B cell (primary cell): Measurements from ENCODE around the gene ALKBH7. TPM values are rescaled to one million over a fixed set of nuclear protein-coding genes. Genes with fewer than 3 reads are reported as not detected.
"Not testable (repeated sequence)": the region's sequence is repeated elsewhere in the genome, so short reads cannot be mapped to it uniquely, and the experiment has no call there.

Experiments
- ATAC-seq: fragments of 200-7000 bp; cut with Tn5 transposase; one replicate; pipeline ENCODE4 v1.10.0; 2021; ENCODE audit warnings: low read depth, mild to moderate bottlenecking, moderate number of reproducible peaks, moderate library complexity
- CTCF ChIA-PET: fragments of 350-600 bp; sonication (Branson Sonifier 250); formaldehyde crosslinking; loops from one replicate; lab custom pipeline; 2021; ENCODE audit warnings: antibody characterized with exemption, inconsistent platforms; lab: Charles Lee
- POLR2A ChIA-PET: fragments of 350-600 bp; sonication (Branson Sonifier 250); formaldehyde crosslinking; loops from one replicate; lab custom pipeline; 2021; ENCODE audit warnings: antibody characterized with exemption; lab: Charles Lee
- DNase-seq: peaks from one replicate; pipeline ENCODE4 v3.0.0; 2013
- H2AFZ ChIP-seq: 2 replicates; pipeline ENCODE4 v1.6.1; 2012; ENCODE audit warnings: mild to moderate bottlenecking, low read depth, low read length; ENCODE audit not compliant: insufficient read depth, poor library complexity, severe bottlenecking
- H3K27ac ChIP-seq, 2 donors: 1 replicate in 1 of 2; 2 replicates in 1 of 2; pipeline ENCODE4 v1.5.1; 2012 to 2013; ENCODE audit warnings: low read length in 2 of 2, mild to moderate bottlenecking in 2 of 2, moderate library complexity in 1 of 2
- H3K27me3 ChIP-seq, 4 experiments: fragments of 200-600 bp in 1 of 4; sonication (generic) in 1 of 4; replicated peaks in 1 of 4; 1 replicate in 2 of 4; 2 replicates in 2 of 4; pipeline versions ENCODE4 v1.6.1 to v1.7.0; 2013 to 2016; ENCODE audit warnings: low read length in 3 of 4, mild to moderate bottlenecking in 2 of 4, mixed read lengths in 1 of 4, moderate library complexity in 1 of 4; ENCODE audit not compliant: insufficient read depth in 4 of 4, control insufficient read depth in 3 of 4; ENCODE audit errors: control extremely low read depth in 1 of 4
- H3K36me3 ChIP-seq, 2 experiments: replicated peaks in 1 of 2; 1 replicate in 1 of 2; 2 replicates in 1 of 2; pipeline versions ENCODE4 v1.6.1 to v1.7.1; 2013; ENCODE audit warnings: low read length in 1 of 2; ENCODE audit not compliant: insufficient read depth in 2 of 2, control insufficient read depth in 1 of 2; ENCODE audit errors: control extremely low read depth in 1 of 2, extremely low read depth in 1 of 2
- H3K4me1 ChIP-seq, 2 donors: fragments of 200-600 bp in 1 of 2; sonication (generic) in 1 of 2; 1 replicate in 1 of 2; 2 replicates in 1 of 2; pipeline versions ENCODE4 v1.5.1 to v1.6.1; 2013 to 2017; ENCODE audit warnings: low read length in 2 of 2; ENCODE audit not compliant: control insufficient read depth in 2 of 2, insufficient read depth in 2 of 2
- H3K4me2 ChIP-seq: replicated peaks from 2 replicates; pipeline ENCODE3; 2012; ENCODE audit warnings: mild to moderate bottlenecking, low read depth, low read length; ENCODE audit not compliant: poor library complexity, severe bottlenecking
- H3K4me3 ChIP-seq, 5 experiments: fragments of 200-600 bp in 1 of 5; sonication (generic) in 1 of 5; 1 replicate in 3 of 5; 2 replicates in 2 of 5; pipeline versions ENCODE4 v1.5.1 to v1.7.0; 2011 to 2016; ENCODE audit warnings: low read length in 4 of 5, mild to moderate bottlenecking in 4 of 5, low read depth in 2 of 5, control low read depth in 1 of 5, moderate library complexity in 1 of 5; ENCODE audit not compliant: insufficient read depth in 1 of 5; ENCODE audit errors: control extremely low read depth in 1 of 5, extremely low read depth in 1 of 5
- H3K79me2 ChIP-seq: fragments of 200-600 bp; sonication (generic); one replicate; pipeline ENCODE4 v1.6.0; 2016; ENCODE audit warnings: low read length; ENCODE audit not compliant: control insufficient read depth, insufficient read depth
- H3K9ac ChIP-seq: fragments of 200-600 bp; sonication (generic); 2 replicates; pipeline ENCODE4 v1.6.1; 2017; ENCODE audit warnings: mild to moderate bottlenecking, low read length, moderate library complexity
- H3K9me3 ChIP-seq, 3 donors: one replicate each; pipeline versions ENCODE4 v1.6.1 to v1.7.1; 2013; ENCODE audit warnings: low read length in 2 of 3; ENCODE audit not compliant: control insufficient read depth in 2 of 3, insufficient read depth in 1 of 3; ENCODE audit errors: control extremely low read depth in 1 of 3
- H4K20me1 ChIP-seq: 2 replicates; pipeline ENCODE4 v1.6.0; 2012; ENCODE audit warnings: mild to moderate bottlenecking, low read length; ENCODE audit not compliant: insufficient read depth, control insufficient read depth, poor library complexity, severe bottlenecking
- H3K27ac Mint-ChIP-seq: one replicate; pipeline ENCODE4 v1.8.0; 2021; ENCODE audit warnings: mixed read lengths
- H3K27me3 Mint-ChIP-seq: one replicate; pipeline ENCODE4 v1.8.0; 2021; ENCODE audit warnings: mixed read lengths
- H3K4me1 Mint-ChIP-seq: one replicate; pipeline ENCODE4 v1.8.0; 2021; ENCODE audit warnings: mixed read lengths
- H3K4me3 Mint-ChIP-seq: one replicate; pipeline ENCODE4 v1.8.0; 2021; ENCODE audit warnings: mixed read lengths
- H3K9me3 Mint-ChIP-seq: one replicate; pipeline ENCODE4 v1.8.0; 2022; ENCODE audit warnings: mixed read lengths; ENCODE audit not compliant: insufficient read depth
- CTCF ChIP-seq: fragments of 200-600 bp; IDR thresholded peaks from one replicate; pipeline ENCODE4 v1.8.0; 2022; ENCODE audit warnings: antibody characterized with exemption, mild to moderate bottlenecking
- EZH2 ChIP-seq: IDR thresholded peaks from 2 replicates; pipeline ENCODE4 v1.6.1; 2012; ENCODE audit warnings: borderline replicate concordance, low read depth, mild to moderate bottlenecking, moderate library complexity, low read length; ENCODE audit not compliant: insufficient read depth, poor library complexity, severe bottlenecking
- WGBS: methylation state at CpG from one replicate; pipeline ENCODE4 v1.1.5; 2013; ENCODE audit warnings: missing lambda C conversion rate; ENCODE audit not compliant: insufficient coverage; 5-methylcytosine and 5-hydroxymethylcytosine counted together
- intact Hi-C: fragments of 100-400 bp; cut with micrococcal nuclease; formaldehyde crosslinking; loops from one replicate; pipeline ENCODE4 v1.10.0; 2022
- polyA plus RNA-seq: library from polyadenylated mRNA; depleted of rRNA; stranded (reverse); fragments of >200 nt; gene quantifications from 2 replicates; pipeline ENCODE4 v1.2.3, GENCODE V29; 2012
- total RNA-seq, 2 donors: library from RNA; stranded (reverse); fragments of 120-200 nt in 1 of 2; gene quantifications; 1 replicate in 1 of 2; 2 replicates in 1 of 2; pipeline versions ENCODE4 v1.2.3 to v1.2.4, GENCODE V29; 2013 to 2022

Gene ALKBH7
- total and polyA plus RNA-seq, 2 donors (not counting 1 experiment from before 2014, with no cell fraction given): 36.4 to 67.0 TPM

- DNase-seq (no peak), ATAC-seq (no peak)
- TF ChIP-seq CTCF (no peak), EZH2 (no peak)
- Mint-ChIP-seq H3K27me3 (no peaks in the 10 kb centered on the region), H3K4me3 (peak overlapping the region; percentile 66), H3K4me1 (peaks cover 26% of the 10 kb centered on the region), H3K9me3 (no peaks in the 10 kb centered on the region), H3K27ac (peak overlapping the region; percentile 46)
- Histone ChIP-seq H3K27me3 (no peaks in the 10 kb centered on the region), H3K4me1 (peaks cover 15 to 16% of the 10 kb centered on the region in 2 donors), H3K36me3 (peaks cover 1 to 2% of the 10 kb centered on the region in 2 experiments), H4K20me1 (no peaks in the 10 kb centered on the region), H3K4me3 (no peak overlapping the region), H3K9ac (no peak overlapping the region), H3K9me3 (no peaks in the 10 kb centered on the region), H2AFZ (no peak overlapping the region), H3K27ac (no peak overlapping the region), H3K79me2 (peaks cover 16% of the 10 kb centered on the region), H3K4me2 (no peak overlapping the region)
- 100% methylated on average over 3 of the region's 3 CpGs for WGBS
- ChIA-PET CTCF (interaction anchor here (0.8 kb wide), 1 partner anchor 22 kb away, joined by 3 read pairs; no protein-coding TSS in a partner anchor), POLR2A (interaction anchor here (0.7 kb wide), 1 partner anchor 1970 kb away, joined by 3 read pairs; no protein-coding TSS in a partner anchor)
- intact Hi-C loops: no loop called here
Measured at GRCh38 chr19:6394831-6395230, 22.2 kb downstream of the ALKBH7 start.

GRCh38 chr19:6396305-6396704, 23.7 kb downstream of the ALKBH7 start:
- Histone ChIP-seq H3K9me3 (no peaks in the 10 kb centered on the region), H3K79me2 (peaks cover 16% of the 10 kb centered on the region), H3K27me3 (no peaks in the 10 kb centered on the region), H3K36me3 (no peaks in the 10 kb centered on the region), H3K4me3 (no peak overlapping the region), H3K9ac (no peak overlapping the region), H4K20me1 (no peaks in the 10 kb centered on the region), H3K27ac (no peak overlapping the region), H3K4me1 (peaks cover 15 to 16% of the 10 kb centered on the region in 2 donors), H2AFZ (no peak overlapping the region), H3K4me2 (no peak overlapping the region)
- Mint-ChIP-seq H3K27ac (no peak overlapping the region), H3K4me1 (peaks cover 22% of the 10 kb centered on the region), H3K27me3 (no peaks in the 10 kb centered on the region), H3K9me3 (no peaks in the 10 kb centered on the region), H3K4me3 (no peak overlapping the region)
- TF ChIP-seq EZH2 (no peak), CTCF (no peak)
- WGBS: 97% methylated on average over 12 of the region's 12 CpGs
- no peak for ATAC-seq
- POLR2A ChIA-PET: no interaction called here
- DNase-seq: no peak
- intact Hi-C loops: no loop called here
- CTCF ChIA-PET: no interaction called here

GRCh38 chr19:6400062-6400944, 27.7 kb downstream of the ALKBH7 start:
- H3K4me2 ChIP-seq, H3K27me3 ChIP-seq, H3K9me3 Mint-ChIP-seq, H3K27me3 Mint-ChIP-seq, H4K20me1 ChIP-seq, H3K36me3 ChIP-seq, intact Hi-C loops, H3K4me1 Mint-ChIP-seq, H3K27ac Mint-ChIP-seq, H3K4me3 Mint-ChIP-seq, H3K9ac ChIP-seq, H3K79me2 ChIP-seq, H3K27ac ChIP-seq, H2AFZ ChIP-seq, H3K4me3 ChIP-seq, CTCF ChIA-PET, DNase-seq, H3K4me1 ChIP-seq, ATAC-seq, H3K9me3 ChIP-seq: not testable (repeated sequence)
- WGBS: 87% methylated on average over 13 of the region's 23 CpGs
- POLR2A ChIA-PET: interaction anchor here (0.6 kb wide), 1 partner anchor 436 kb away, joined by 6 read pairs; no protein-coding TSS in a partner anchor
